Measurements from ENCODE around the gene CYTH3. TPM values are rescaled to one million over a fixed set of nuclear protein-coding genes. Genes with fewer than 3 reads are reported as not detected.

Gene CYTH3
- total and polyA plus RNA-seq, 11 donors, result 11.1 to 49.7 (median 22.1) TPM

GRCh38 chr7:6244021-6244420 is 28.4 kb downstream of the CYTH3 start:
- intact Hi-C loops (cut with DNase I), result no loop called here
- Histone ChIP-seq H3K9me3 (no peaks in the 10 kb centered on the region), H3K36me3 (no peaks in the 10 kb centered on the region), H3K4me3 (no peak overlapping the region), H3K27me3 (no peaks in the 10 kb centered on the region), H3K4me1 (peaks cover 0 to 54% (median 15%) of the 10 kb centered on the region in 12 donors), H3K27ac (no peak overlapping the region)
- 90 to 96% (median 94%) methylated on average over 3 of the region's 3 CpGs for WGBS, 4 donors
- TF ChIP-seq, protein P1, sequence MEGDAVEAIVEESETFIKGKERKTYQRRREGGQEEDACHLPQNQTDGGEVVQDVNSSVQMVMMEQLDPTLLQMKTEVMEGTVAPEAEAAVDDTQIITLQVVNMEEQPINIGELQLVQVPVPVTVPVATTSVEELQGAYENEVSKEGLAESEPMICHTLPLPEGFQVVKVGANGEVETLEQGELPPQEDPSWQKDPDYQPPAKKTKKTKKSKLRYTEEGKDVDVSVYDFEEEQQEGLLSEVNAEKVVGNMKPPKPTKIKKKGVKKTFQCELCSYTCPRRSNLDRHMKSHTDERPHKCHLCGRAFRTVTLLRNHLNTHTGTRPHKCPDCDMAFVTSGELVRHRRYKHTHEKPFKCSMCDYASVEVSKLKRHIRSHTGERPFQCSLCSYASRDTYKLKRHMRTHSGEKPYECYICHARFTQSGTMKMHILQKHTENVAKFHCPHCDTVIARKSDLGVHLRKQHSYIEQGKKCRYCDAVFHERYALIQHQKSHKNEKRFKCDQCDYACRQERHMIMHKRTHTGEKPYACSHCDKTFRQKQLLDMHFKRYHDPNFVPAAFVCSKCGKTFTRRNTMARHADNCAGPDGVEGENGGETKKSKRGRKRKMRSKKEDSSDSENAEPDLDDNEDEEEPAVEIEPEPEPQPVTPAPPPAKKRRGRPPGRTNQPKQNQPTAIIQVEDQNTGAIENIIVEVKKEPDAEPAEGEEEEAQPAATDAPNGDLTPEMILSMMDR (IDR thresholded peaks at IDR 0.05), result no peak
- TF ChIP-seq POLR2A (IDR thresholded peaks at IDR 0.05), result no peak
- no peak for DNase-seq
- ATAC-seq, result no peak

- Histone ChIP-seq H3K36me3 (no peaks in the 10 kb centered on the region), H3K4me1 (peaks cover 0 to 51% (median 13%) of the 10 kb centered on the region in 12 donors), H3K9me3 (no peaks in the 10 kb centered on the region), H3K4me3 (no peak overlapping the region), H3K27ac (no peak overlapping the region), H3K27me3 (no peaks in the 10 kb centered on the region)
- TF ChIP-seq, protein P1 (IDR thresholded peaks at IDR 0.05), result no peak
- TF ChIP-seq POLR2A (IDR thresholded peaks at IDR 0.05), result no peak
- intact Hi-C loops (cut with DNase I), result no loop called here
- 97 to 100% (median 98%) methylated on average over 5 of the region's 5 CpGs for WGBS, 4 donors
- DNase-seq (no peak), ATAC-seq (no peak)
Measured at GRCh38 chr7:6243168-6243567, 29.3 kb downstream of the CYTH3 start.

DNA sequence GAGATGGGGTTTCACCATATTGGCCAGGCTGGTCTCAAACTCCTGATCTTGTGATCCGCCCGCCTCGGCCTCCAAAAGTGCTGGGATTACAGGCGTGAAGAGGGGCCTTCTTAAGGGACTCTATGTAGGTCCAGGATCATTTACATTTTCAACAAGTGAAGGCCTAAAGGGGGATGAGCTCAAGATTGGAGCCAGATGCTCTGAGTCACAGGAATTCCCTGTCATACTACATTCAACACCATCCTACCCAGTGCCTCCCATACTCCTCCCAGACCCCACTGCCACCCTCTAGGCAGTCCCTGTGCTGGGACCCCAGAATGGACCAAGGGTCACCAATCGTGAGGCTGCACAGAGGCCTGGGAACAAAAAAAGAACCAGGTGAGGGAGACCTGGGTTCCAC is 29.9 kb downstream of the CYTH3 start:
- no peaks in the 10 kb centered on the region for H3K27me3 ChIP-seq
- no peak for ATAC-seq
- intact Hi-C loops (cut with DNase I), result no loop called here
- no peak for DNase-seq
- H3K27ac ChIP-seq, result no peak overlapping the region
- peaks cover 0 to 50% (median 13%) of the 10 kb centered on the region in 12 donors for H3K4me1 ChIP-seq
- 89 to 95% (median 93%) methylated on average over 5 of the region's 5 CpGs for WGBS, 4 donors
- H3K9me3 ChIP-seq, result no peaks in the 10 kb centered on the region
- no peak overlapping the region for H3K4me3 ChIP-seq
- H3K36me3 ChIP-seq, result no peaks in the 10 kb centered on the region
- TF ChIP-seq, protein P1 (IDR thresholded peaks at IDR 0.05), result no peak
- TF ChIP-seq POLR2A (IDR thresholded peaks at IDR 0.05), result no peak

DNA sequence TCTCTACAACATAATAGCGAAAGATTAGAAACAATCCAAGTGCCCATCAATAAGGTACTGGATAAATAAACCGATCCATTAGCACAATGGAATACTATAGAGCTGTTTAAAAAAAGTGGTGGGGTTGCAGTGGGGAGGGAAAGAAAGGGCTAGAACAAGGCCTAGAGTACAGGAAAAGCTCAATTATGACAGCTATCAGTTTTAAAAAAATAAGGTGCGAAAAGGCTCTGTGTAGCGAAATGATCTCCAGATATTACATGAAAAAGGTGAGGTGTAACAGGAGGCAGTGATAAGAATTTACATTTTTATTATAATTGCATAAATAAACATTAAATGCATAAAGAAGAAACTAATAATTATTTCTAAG is 30.8 kb downstream of the CYTH3 start:
- 95 to 98% (median 97%) methylated on average over 4 of the region's 4 CpGs for WGBS, 4 donors
- no peaks in the 10 kb centered on the region for H3K36me3 ChIP-seq
- H3K4me3 ChIP-seq, result no peak overlapping the region
- no peaks in the 10 kb centered on the region for H3K9me3 ChIP-seq
- H3K4me1 ChIP-seq, result peaks cover 0 to 50% (median 21%) of the 10 kb centered on the region in 12 donors
- intact Hi-C loops (cut with DNase I), result no loop called here
- H3K27me3 ChIP-seq, result no peaks in the 10 kb centered on the region
- DNase-seq, result no peak
- TF ChIP-seq, protein P1 (IDR thresholded peaks at IDR 0.05), result no peak
- no peak for TF ChIP-seq POLR2A (IDR thresholded peaks at IDR 0.05)
- no peak overlapping the region for H3K27ac ChIP-seq
- no peak for ATAC-seq
